Uterus (tissue), 4 donors: ENCODE results near the gene ERN2. TPM values are rescaled to one million over a fixed set of nuclear protein-coding genes. Genes with fewer than 3 reads are reported as not detected.

Experiments used
- DNase-seq, 2 donors: peaks; one replicate each; pipeline ENCODE4 v3.0.0-alpha.2; 2019 to 2020
- H3K27ac ChIP-seq, 2 donors: fragments of 200-600 bp; sonication (generic); 1 replicate in 1 of 2; 2 replicates in 1 of 2; pipeline ENCODE4 v1.5.1; 2016 to 2018
- H3K27me3 ChIP-seq, 2 donors: fragments of 200-600 bp; sonication (generic); one replicate each; pipeline ENCODE4 v1.5.1; 2018 to 2019; ENCODE audit warnings: control low read depth in 1 of 2
- H3K36me3 ChIP-seq, 2 donors: fragments of 200-600 bp; sonication (generic); one replicate each; pipeline ENCODE4 v1.5.1; 2019; ENCODE audit warnings: control low read depth in 1 of 2
- H3K4me1 ChIP-seq, 2 donors: fragments of 200-600 bp; sonication (generic); one replicate each; pipeline ENCODE4 v1.5.1; 2018 to 2019; ENCODE audit warnings: control low read depth in 1 of 2
- H3K4me3 ChIP-seq, 2 donors: fragments of 200-600 bp; sonication (generic); 1 replicate in 1 of 2; 2 replicates in 1 of 2; pipeline ENCODE4 v1.5.1; 2018 to 2019; ENCODE audit warnings: mild to moderate bottlenecking in 1 of 2
- H3K9me3 ChIP-seq, 2 donors: fragments of 200-600 bp; sonication (generic); one replicate each; pipeline ENCODE4 v1.5.1; 2019; ENCODE audit warnings: control low read depth in 1 of 2
- CTCF ChIP-seq, 4 experiments: fragments of 200-600 bp in 2 of 4; fragments of 450-650 bp in 2 of 4; sonication (generic) in 2 of 4; IDR thresholded peaks; one replicate each; pipeline ENCODE4 v1.5.1; 2016 to 2019; ENCODE audit warnings: antibody characterized with exemption in 4 of 4, mild to moderate bottlenecking in 2 of 4, moderate library complexity in 1 of 4
- POLR2A ChIP-seq, 2 donors: fragments of 450-650 bp; IDR thresholded peaks; one replicate each; pipeline ENCODE4 v1.6.1; 2016; ENCODE audit warnings: antibody characterized with exemption in 2 of 2, mild to moderate bottlenecking in 1 of 2, moderate library complexity in 1 of 2
- intact Hi-C: fragments of 100-400 bp; cut with DNase I; formaldehyde crosslinking; loops from one replicate; pipeline ENCODE4 v1.15.1; 2023; ENCODE audit warnings: low total_unique reads
- total RNA-seq, 4 donors: library from RNA; depleted of rRNA in 3 of 4; stranded (reverse); fragments of >200 nt in 3 of 4; gene quantifications; one replicate each; pipeline versions ENCODE4 v1.1.0 to v1.2.4, GENCODE V29; 2014 to 2023
- donor health status: DM: yes; HTN: yes; CAD: no.

Gene ERN2
- total RNA-seq, 4 donors from 2014 or later, result 0.14 to 0.59 (median 0.26) TPM; not detected in 1

- no peaks in the 10 kb centered on the region for H3K36me3 ChIP-seq
- no peak overlapping the region for H3K4me3 ChIP-seq
- no peaks in the 10 kb centered on the region for H3K27me3 ChIP-seq
- no peak overlapping the region for H3K27ac ChIP-seq
- no peaks in the 10 kb centered on the region for H3K4me1 ChIP-seq
- intact Hi-C loops, result no loop called here
- H3K9me3 ChIP-seq, result no peaks in the 10 kb centered on the region
- no peak for TF ChIP-seq POLR2A (IDR thresholded peaks at IDR 0.05)
- TF ChIP-seq CTCF (IDR thresholded peaks at IDR 0.05), result no peak
- DNase-seq, result no peak
Observed at GRCh38 chr16:23651943-23652468, 61.0 kb downstream of the ERN2 start.

- Histone ChIP-seq H3K27ac (no peak overlapping the region), H3K27me3 (no peaks in the 10 kb centered on the region), H3K4me3 (no peak overlapping the region), H3K4me1 (no peaks in the 10 kb centered on the region), H3K36me3 (no peaks in the 10 kb centered on the region), H3K9me3 (no peaks in the 10 kb centered on the region)
- no peak for DNase-seq
- intact Hi-C loops, result no loop called here
- TF ChIP-seq POLR2A (IDR thresholded peaks at IDR 0.05), result no peak
Observed at GRCh38 chr16:23650674-23651416, 62.2 kb downstream of the ERN2 start.

- no peaks in the 10 kb centered on the region for H3K9me3 ChIP-seq
- no peaks in the 10 kb centered on the region for H3K36me3 ChIP-seq
- TF ChIP-seq CTCF (IDR thresholded peaks at IDR 0.05) (no peak), POLR2A (IDR thresholded peaks at IDR 0.05) (no peak)
- H3K27ac ChIP-seq, result no peak overlapping the region
- H3K27me3 ChIP-seq, result no peaks in the 10 kb centered on the region
- DNase-seq, result no peak
- intact Hi-C loops, result no loop called here
- peak overlapping the region; percentile 84 to 99 for H3K4me3 ChIP-seq
- H3K4me1 ChIP-seq, result peaks cover 0 to 13% of the 10 kb centered on the region in 2 donors
Observed at GRCh38 chr16:23642246-23642774, 70.7 kb downstream of the ERN2 start.

DNA sequence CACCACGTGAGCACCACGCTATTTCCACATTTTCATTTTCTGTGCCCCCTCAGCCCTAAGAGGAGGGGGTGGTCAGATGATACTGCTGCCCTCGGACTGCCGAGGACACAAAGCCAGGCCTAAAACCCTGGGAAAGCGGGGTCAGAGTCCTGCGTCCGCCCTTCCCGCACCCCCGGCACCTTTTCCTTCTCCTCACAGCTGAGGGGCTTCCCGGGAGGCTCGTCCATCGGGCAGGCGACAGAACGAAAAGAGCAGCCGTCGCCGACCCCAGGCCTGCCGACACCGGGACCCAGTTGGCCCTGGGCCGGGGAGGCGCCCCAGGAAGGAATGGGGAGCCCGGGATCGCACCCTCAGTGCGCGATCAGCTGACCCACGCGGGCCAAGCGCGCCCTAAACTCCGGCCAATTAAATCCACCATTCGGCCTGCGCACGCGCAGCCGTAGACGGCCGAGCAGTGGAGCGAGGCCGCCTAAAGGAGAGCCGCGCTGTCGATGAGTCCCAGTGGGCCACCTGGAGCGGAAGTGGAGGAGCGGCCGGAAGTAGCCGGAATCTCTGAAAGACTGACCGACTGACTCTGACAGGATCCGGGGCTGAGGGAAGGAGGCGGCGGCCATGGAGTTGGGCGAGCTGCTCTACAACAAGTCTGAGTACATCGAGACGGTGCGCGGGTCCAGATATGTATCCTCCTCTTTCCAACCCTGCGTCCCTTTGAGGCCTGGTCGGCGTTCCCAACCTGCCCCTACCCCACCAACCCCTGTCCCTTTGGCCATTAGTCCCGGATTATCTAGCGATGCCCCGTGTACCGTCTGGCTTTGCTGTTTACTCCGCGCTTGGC, 71.9 kb downstream of the ERN2 start, which contains the start of the genes DCTN5 and PALB2:
TSS of gene DCTN5 (plus strand) at position 536 of the 835 bp plus-strand sequence. CDS start at position 613, 77 bp downstream.
TSS of gene PALB2 (minus strand) at position 380 of the 835 bp plus-strand sequence. CDS start at position 227, 153 bp downstream.
- Histone ChIP-seq H3K27ac (peak within 1 kb of the TSS; percentile 81 to 85), H3K36me3 (no peaks in the 10 kb centered on the region), H3K27me3 (no peaks in the 10 kb centered on the region), H3K4me3 (peak within 1 kb of the TSS; percentile 84 to 99), H3K9me3 (no peaks in the 10 kb centered on the region), H3K4me1 (peaks cover 0 to 13% of the 10 kb centered on the region in 2 donors)
- peak; percentile 85 to 91 for DNase-seq
- peak in 1 of 2 donors; percentile 34 for TF ChIP-seq POLR2A (IDR thresholded peaks at IDR 0.05)
- TF ChIP-seq CTCF (IDR thresholded peaks at IDR 0.05), result peak in 3 of 4 experiments; percentile 9 to 45 (median 32)
- intact Hi-C loops, result no loop called here

GRCh38 chr16:23640615-23640930, 72.4 kb downstream of the ERN2 start:
- Histone ChIP-seq H3K4me1 (peaks cover 0 to 13% of the 10 kb centered on the region in 2 donors), H3K9me3 (no peaks in the 10 kb centered on the region), H3K27ac (peak overlapping the region; percentile 81 to 85), H3K27me3 (no peaks in the 10 kb centered on the region), H3K36me3 (no peaks in the 10 kb centered on the region), H3K4me3 (peak overlapping the region; percentile 84 to 99)
- no peak for DNase-seq
- TF ChIP-seq CTCF (IDR thresholded peaks at IDR 0.05) (no peak), POLR2A (IDR thresholded peaks at IDR 0.05) (no peak)
- intact Hi-C loops, result no loop called here
